CD8-positive, alpha-beta memory T cell (primary cell): ENCODE data around the gene PTPRT. TPM values are rescaled to one million over a fixed set of nuclear protein-coding genes. Genes with fewer than 3 reads are reported as not detected.

Source experiments
- CTCF ChIA-PET: fragments of 350-600 bp; sonication (Branson Sonifier 250); formaldehyde crosslinking; loops from one replicate; lab custom pipeline; 2021; ENCODE audit warnings: antibody characterized with exemption; lab: Charles Lee
- POLR2A ChIA-PET: fragments of 350-600 bp; sonication (Branson Sonifier 250); formaldehyde crosslinking; loops from one replicate; lab custom pipeline; 2021; ENCODE audit warnings: antibody characterized with exemption; lab: Charles Lee
- DNase-seq, 5 donors: peaks; one replicate each; pipeline versions ENCODE4 v3.0.0 to v3.0.0-alpha.2; 2020 to 2022; ENCODE audit warnings: mixed read lengths in 1 of 5
- H3K27ac ChIP-seq: one replicate; pipeline ENCODE4 v1.7.0; 2013; ENCODE audit warnings: low read depth, mild to moderate bottlenecking, low read length, moderate library complexity
- H3K27me3 ChIP-seq: 2 replicates; pipeline ENCODE4 v1.7.0; 2013; ENCODE audit warnings: low read length, mild to moderate bottlenecking; ENCODE audit not compliant: insufficient read depth, poor library complexity, severe bottlenecking
- H3K36me3 ChIP-seq: 2 replicates; pipeline ENCODE4 v1.7.0; 2013; ENCODE audit warnings: mild to moderate bottlenecking, low read length, moderate library complexity; ENCODE audit not compliant: insufficient read depth
- H3K4me1 ChIP-seq: 2 replicates; pipeline ENCODE4 v1.7.0; 2013; ENCODE audit warnings: mild to moderate bottlenecking, low read length, moderate library complexity; ENCODE audit not compliant: insufficient read depth
- H3K4me3 ChIP-seq: 2 replicates; pipeline ENCODE4 v1.7.0; 2013; ENCODE audit warnings: mild to moderate bottlenecking, low read length
- H3K9me3 ChIP-seq: 2 replicates; pipeline ENCODE4 v1.7.0; 2013; ENCODE audit warnings: mild to moderate bottlenecking, low read length
- H3K27ac Mint-ChIP-seq, 8 donors: one replicate each; pipeline ENCODE4 v1.8.0; 2020 to 2021; ENCODE audit warnings: mixed read lengths in 8 of 8, mild to moderate bottlenecking in 6 of 8, inconsistent platforms in 3 of 8, moderate library complexity in 3 of 8
- H3K27me3 Mint-ChIP-seq, 2 donors: one replicate each; pipeline ENCODE4 v1.8.0; 2020 to 2021; ENCODE audit warnings: mixed read lengths in 2 of 2, mild to moderate bottlenecking in 1 of 2, moderate library complexity in 1 of 2
- H3K36me3 Mint-ChIP-seq, 3 donors: one replicate each; pipeline ENCODE4 v1.8.0; 2020 to 2021; ENCODE audit warnings: mixed read lengths in 3 of 3, inconsistent platforms in 1 of 3, mild to moderate bottlenecking in 1 of 3
- H3K4me1 Mint-ChIP-seq, 3 donors: one replicate each; pipeline ENCODE4 v1.8.0; 2020 to 2021; ENCODE audit warnings: mixed read lengths in 3 of 3, inconsistent platforms in 1 of 3, mild to moderate bottlenecking in 1 of 3
- H3K4me3 Mint-ChIP-seq, 7 donors: one replicate each; pipeline ENCODE4 v1.8.0; 2020 to 2021; ENCODE audit warnings: mixed read lengths in 7 of 7, mild to moderate bottlenecking in 6 of 7, moderate library complexity in 4 of 7, inconsistent platforms in 2 of 7
- H3K9me3 Mint-ChIP-seq, 5 donors: one replicate each; pipeline ENCODE4 v1.8.0; 2020 to 2022; ENCODE audit warnings: mixed read lengths in 5 of 5, mild to moderate bottlenecking in 3 of 5, moderate library complexity in 2 of 5, inconsistent platforms in 1 of 5
- polyA plus RNA-seq: library from polyadenylated mRNA; unstranded; fragments of 300-500 nt; fragmentation: Illumina TruSeq; gene quantifications from one replicate; pipeline ENCODE4 v1.2.3, GENCODE V29; 2021
- total RNA-seq, 2 experiments: library from RNA; stranded (reverse); gene quantifications; one replicate each; pipeline ENCODE4 v1.2.3, GENCODE V29; 2021

PTPRT gene
- total and polyA plus RNA-seq, 3 experiments from 2014 or later = not detected

DNA sequence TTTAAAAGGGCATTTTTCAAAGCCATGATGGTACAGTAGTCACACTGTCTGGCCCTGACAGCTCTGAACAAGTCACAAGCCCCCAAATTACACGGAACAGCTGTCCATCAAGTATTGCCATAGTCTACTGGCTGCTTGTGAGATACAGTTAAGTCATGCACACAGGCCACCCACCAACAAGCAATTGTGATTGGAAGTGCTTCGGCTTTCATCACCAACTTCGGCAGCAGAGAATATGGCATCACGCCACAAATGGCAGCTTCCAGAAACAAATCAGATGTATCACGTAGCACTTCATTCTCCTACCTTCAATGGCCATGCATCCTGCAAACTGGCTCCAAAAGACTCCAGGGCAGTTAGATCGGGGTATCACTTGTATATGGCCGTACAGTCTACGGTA, 160.5 kb downstream of the PTPRT start:
- H3K4me1 Mint-ChIP-seq = no peaks in the 10 kb centered on the region
- no peaks in the 10 kb centered on the region for H3K36me3 ChIP-seq
- H3K9me3 ChIP-seq = no peaks in the 10 kb centered on the region
- ChIA-PET POLR2A (no interaction called here), CTCF (no interaction called here)
- H3K4me1 ChIP-seq = no peaks in the 10 kb centered on the region
- no peaks in the 10 kb centered on the region for H3K36me3 Mint-ChIP-seq
- no peak for DNase-seq
- no peak overlapping the region for H3K27ac ChIP-seq
- no peaks in the 10 kb centered on the region for H3K27me3 ChIP-seq
- no peak overlapping the region for H3K4me3 ChIP-seq
- no peak overlapping the region for H3K4me3 Mint-ChIP-seq
- peaks cover 0 to 9% (median 3%) of the 10 kb centered on the region in 5 donors for H3K9me3 Mint-ChIP-seq
- no peaks in the 10 kb centered on the region for H3K27me3 Mint-ChIP-seq
- no peak overlapping the region for H3K27ac Mint-ChIP-seq

DNA sequence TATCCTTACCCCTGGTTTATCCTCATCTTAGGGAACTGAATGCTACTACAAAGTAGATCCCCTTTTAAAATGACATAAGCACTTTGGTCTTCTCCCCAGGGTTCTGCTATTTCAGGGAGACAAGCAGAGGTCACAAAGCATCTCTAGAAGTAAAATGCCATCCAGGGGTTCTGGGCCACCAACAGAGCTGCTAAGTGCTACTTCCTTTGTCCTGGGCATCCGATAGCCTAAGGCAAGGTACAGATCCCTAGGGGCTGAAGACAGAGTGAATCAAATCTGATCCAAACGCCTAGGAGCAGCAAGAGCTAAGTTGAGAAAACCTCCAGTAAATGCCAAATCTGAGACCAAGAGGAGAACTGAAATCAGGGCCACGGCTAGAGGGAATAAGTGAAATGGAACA, 161.2 kb downstream of the PTPRT start:
- ChIA-PET CTCF (no interaction called here), POLR2A (no interaction called here)
- peaks cover 0 to 13% (median 3%) of the 10 kb centered on the region in 5 donors for H3K9me3 Mint-ChIP-seq
- no peak overlapping the region for H3K27ac Mint-ChIP-seq
- no peak overlapping the region for H3K4me3 Mint-ChIP-seq
- H3K4me3 ChIP-seq = no peak overlapping the region
- no peak for DNase-seq
- H3K4me1 ChIP-seq = no peaks in the 10 kb centered on the region
- H3K9me3 ChIP-seq = no peaks in the 10 kb centered on the region
- no peaks in the 10 kb centered on the region for H3K27me3 Mint-ChIP-seq
- H3K36me3 ChIP-seq = no peaks in the 10 kb centered on the region
- H3K4me1 Mint-ChIP-seq = no peaks in the 10 kb centered on the region
- H3K27ac ChIP-seq = no peak overlapping the region
- no peaks in the 10 kb centered on the region for H3K27me3 ChIP-seq
- no peaks in the 10 kb centered on the region for H3K36me3 Mint-ChIP-seq

DNA sequence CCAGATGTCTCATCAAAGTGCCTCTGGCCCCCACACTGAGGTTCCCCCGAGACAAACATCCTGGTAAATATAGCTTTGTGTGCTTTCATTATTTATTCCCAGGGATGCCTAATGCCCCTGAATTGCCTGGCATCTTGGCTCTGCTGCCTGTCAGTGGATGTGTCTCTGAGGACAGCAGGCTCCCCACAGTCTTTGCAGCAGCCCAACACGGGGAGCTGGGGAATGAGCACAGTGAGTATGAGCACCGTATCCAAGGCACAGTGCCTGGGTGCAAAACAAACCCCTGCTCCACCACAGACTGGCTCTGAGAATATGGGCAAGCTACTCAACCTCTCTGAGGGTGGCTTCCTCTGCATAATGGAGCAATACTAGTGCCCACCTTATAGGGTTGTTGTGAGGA, 165.9 kb downstream of the PTPRT start:
- Mint-ChIP-seq H3K4me1 (no peaks in the 10 kb centered on the region), H3K27ac (no peak overlapping the region), H3K4me3 (no peak overlapping the region), H3K9me3 (peaks cover 0 to 13% (median 0%) of the 10 kb centered on the region in 5 donors), H3K27me3 (peaks cover 0 to 1% of the 10 kb centered on the region in 2 donors), H3K36me3 (no peaks in the 10 kb centered on the region)
- ChIA-PET CTCF (no interaction called here), POLR2A (no interaction called here)
- no peak for DNase-seq
- Histone ChIP-seq H3K27me3 (no peaks in the 10 kb centered on the region), H3K4me3 (no peak overlapping the region), H3K9me3 (no peaks in the 10 kb centered on the region), H3K4me1 (no peaks in the 10 kb centered on the region), H3K27ac (no peak overlapping the region), H3K36me3 (no peaks in the 10 kb centered on the region)

- H3K9me3 Mint-ChIP-seq = peaks cover 0 to 13% (median 5%) of the 10 kb centered on the region in 5 donors
- no peaks in the 10 kb centered on the region for H3K36me3 Mint-ChIP-seq
- CTCF ChIA-PET = no interaction called here
- H3K27ac Mint-ChIP-seq = no peak overlapping the region
- no peak for DNase-seq
- Histone ChIP-seq H3K27me3 (no peaks in the 10 kb centered on the region), H3K36me3 (no peaks in the 10 kb centered on the region), H3K4me1 (no peaks in the 10 kb centered on the region), H3K27ac (no peak overlapping the region), H3K9me3 (no peaks in the 10 kb centered on the region), H3K4me3 (no peak overlapping the region)
- peaks cover 0 to 1% of the 10 kb centered on the region in 2 donors for H3K27me3 Mint-ChIP-seq
- POLR2A ChIA-PET = no interaction called here
- H3K4me3 Mint-ChIP-seq = no peak overlapping the region
- H3K4me1 Mint-ChIP-seq = no peaks in the 10 kb centered on the region
These were observed 167.1 kb downstream of the PTPRT start for GRCh38 chr20:43022568-43022967.

- Mint-ChIP-seq H3K9me3 (peaks cover 0 to 13% (median 6%) of the 10 kb centered on the region in 5 donors), H3K4me1 (no peaks in the 10 kb centered on the region), H3K4me3 (no peak overlapping the region), H3K27me3 (peaks cover 0 to 1% of the 10 kb centered on the region in 2 donors), H3K36me3 (no peaks in the 10 kb centered on the region), H3K27ac (no peak overlapping the region)
- DNase-seq = no peak
- Histone ChIP-seq H3K36me3 (no peaks in the 10 kb centered on the region), H3K4me3 (no peak overlapping the region), H3K4me1 (no peaks in the 10 kb centered on the region), H3K27me3 (no peaks in the 10 kb centered on the region), H3K27ac (no peak overlapping the region), H3K9me3 (no peaks in the 10 kb centered on the region)
- POLR2A ChIA-PET = no interaction called here
- CTCF ChIA-PET = no interaction called here
These were observed 167.6 kb downstream of the PTPRT start for GRCh38 chr20:43022081-43022480.

DNA sequence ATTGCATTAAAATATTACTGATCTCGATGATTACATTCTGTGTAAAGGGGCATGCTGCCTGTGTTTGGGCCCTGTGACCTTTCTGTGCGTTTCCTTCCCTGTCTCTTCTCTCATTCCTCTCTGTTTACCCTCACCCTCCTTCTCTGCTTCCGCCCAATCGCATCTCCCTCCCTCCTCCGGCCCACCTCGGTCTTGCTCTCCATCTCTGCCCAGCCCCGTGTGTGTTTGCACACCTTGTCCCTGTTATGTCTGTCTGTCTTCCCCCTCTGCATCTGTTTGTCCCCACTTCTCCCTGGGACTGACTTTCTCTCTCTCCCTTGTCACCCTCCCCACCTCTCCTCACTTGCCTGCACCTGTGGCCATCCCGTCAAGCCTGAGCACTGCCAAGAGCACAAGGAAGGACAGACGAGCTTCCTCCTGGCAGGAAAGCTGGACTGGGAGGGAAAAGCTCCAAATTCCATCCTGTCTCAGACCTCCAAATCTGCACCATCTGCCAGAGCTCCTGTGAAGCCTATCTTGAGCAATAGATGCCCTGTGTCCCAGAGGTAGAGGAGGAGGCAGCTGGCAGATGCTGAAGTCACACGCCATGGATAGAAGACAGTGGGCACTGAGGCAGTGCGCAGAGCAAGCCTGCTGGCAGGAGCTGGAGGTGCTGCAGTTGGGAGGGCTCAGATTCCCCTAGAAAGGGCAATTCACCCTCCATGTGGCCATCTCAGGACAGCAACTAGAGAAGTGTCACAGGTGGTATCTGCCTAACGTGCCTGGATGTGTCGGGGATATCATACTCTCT, 172.3 kb downstream of the PTPRT start:
- no peak overlapping the region for H3K27ac ChIP-seq
- CTCF ChIA-PET = no interaction called here
- Mint-ChIP-seq H3K4me1 (no peaks in the 10 kb centered on the region), H3K27ac (no peak overlapping the region), H3K9me3 (peaks cover 0 to 12% (median 1%) of the 10 kb centered on the region in 5 donors), H3K36me3 (no peaks in the 10 kb centered on the region), H3K27me3 (peaks cover 0 to 1% of the 10 kb centered on the region in 2 donors), H3K4me3 (no peak overlapping the region)
- no peaks in the 10 kb centered on the region for H3K27me3 ChIP-seq
- DNase-seq = no peak
- POLR2A ChIA-PET = no interaction called here
- no peaks in the 10 kb centered on the region for H3K9me3 ChIP-seq
- H3K4me3 ChIP-seq = no peak overlapping the region
- no peaks in the 10 kb centered on the region for H3K4me1 ChIP-seq
- no peaks in the 10 kb centered on the region for H3K36me3 ChIP-seq

DNA sequence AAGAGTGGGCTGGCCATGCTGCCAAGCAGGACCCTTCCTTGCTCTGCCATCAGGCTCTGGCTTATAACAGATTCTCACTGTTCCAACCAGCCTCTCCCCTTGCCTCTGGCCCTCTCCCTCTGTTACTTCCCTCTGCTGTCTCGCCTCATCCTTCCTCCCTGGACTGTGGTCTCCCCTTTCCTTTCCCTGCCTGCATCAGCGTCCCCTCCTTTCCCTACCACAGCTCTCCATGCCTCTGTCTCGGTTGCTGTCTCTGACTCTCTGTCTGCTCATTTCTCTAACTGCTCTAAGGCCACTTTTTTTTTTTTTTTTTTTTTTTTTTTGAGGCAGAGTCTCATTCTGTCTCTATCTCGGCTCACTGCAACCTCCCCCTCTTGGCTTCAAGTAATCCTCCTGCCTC, 173.4 kb downstream of the PTPRT start:
- Mint-ChIP-seq H3K36me3 (no peaks in the 10 kb centered on the region), H3K27ac (no peak overlapping the region), H3K9me3 (peaks cover 0 to 12% (median 1%) of the 10 kb centered on the region in 5 donors), H3K4me1 (no peaks in the 10 kb centered on the region), H3K27me3 (peaks cover 0 to under 1% of the 10 kb centered on the region in 2 donors), H3K4me3 (no peak overlapping the region)
- DNase-seq = no peak
- POLR2A ChIA-PET = no interaction called here
- Histone ChIP-seq H3K9me3 (no peaks in the 10 kb centered on the region), H3K4me1 (no peaks in the 10 kb centered on the region), H3K4me3 (no peak overlapping the region), H3K36me3 (no peaks in the 10 kb centered on the region), H3K27ac (no peak overlapping the region), H3K27me3 (no peaks in the 10 kb centered on the region)
- CTCF ChIA-PET = no interaction called here

DNA sequence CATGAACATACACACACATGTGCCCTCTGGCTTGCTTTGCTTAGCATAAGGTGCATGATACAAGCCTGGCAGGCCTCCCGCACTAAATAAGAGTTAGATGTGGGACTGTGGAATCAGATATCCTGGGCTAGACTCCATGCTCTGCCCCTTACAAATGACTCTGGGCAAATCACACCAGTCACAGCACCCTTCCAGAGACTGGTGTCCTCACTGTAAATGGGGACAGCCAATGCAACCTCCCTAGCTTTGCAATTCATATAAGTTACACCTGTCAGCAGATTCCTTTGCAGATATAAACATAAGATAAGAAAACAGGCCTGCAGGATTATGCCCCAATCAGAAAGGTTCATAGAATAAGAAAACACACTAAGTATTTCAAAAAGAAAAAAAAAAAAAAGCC, 174.1 kb downstream of the PTPRT start:
- H3K4me3 ChIP-seq = no peak overlapping the region
- Mint-ChIP-seq H3K36me3 (no peaks in the 10 kb centered on the region), H3K4me1 (no peaks in the 10 kb centered on the region), H3K27me3 (no peaks in the 10 kb centered on the region), H3K27ac (no peak overlapping the region), H3K4me3 (no peak overlapping the region), H3K9me3 (peaks cover 0 to 12% (median 1%) of the 10 kb centered on the region in 5 donors)
- POLR2A ChIA-PET = no interaction called here
- no peaks in the 10 kb centered on the region for H3K9me3 ChIP-seq
- H3K36me3 ChIP-seq = no peaks in the 10 kb centered on the region
- DNase-seq = no peak
- H3K4me1 ChIP-seq = no peaks in the 10 kb centered on the region
- H3K27ac ChIP-seq = no peak overlapping the region
- no peaks in the 10 kb centered on the region for H3K27me3 ChIP-seq
- CTCF ChIA-PET = no interaction called here
